Superior temporal gyrus (tissue), 1 donor: ENCODE measurements around the gene APBB1IP.
"Not testable (repeated sequence)": the region's sequence is repeated elsewhere in the genome, so short reads cannot be mapped to it uniquely, and the experiment has no call there.

Experiments used
- DNase-seq: peaks from one replicate; pipeline ENCODE4 v3.0.0-alpha.2; 2016; ENCODE audit errors: extremely low spot score

The APBB1IP gene

DNA sequence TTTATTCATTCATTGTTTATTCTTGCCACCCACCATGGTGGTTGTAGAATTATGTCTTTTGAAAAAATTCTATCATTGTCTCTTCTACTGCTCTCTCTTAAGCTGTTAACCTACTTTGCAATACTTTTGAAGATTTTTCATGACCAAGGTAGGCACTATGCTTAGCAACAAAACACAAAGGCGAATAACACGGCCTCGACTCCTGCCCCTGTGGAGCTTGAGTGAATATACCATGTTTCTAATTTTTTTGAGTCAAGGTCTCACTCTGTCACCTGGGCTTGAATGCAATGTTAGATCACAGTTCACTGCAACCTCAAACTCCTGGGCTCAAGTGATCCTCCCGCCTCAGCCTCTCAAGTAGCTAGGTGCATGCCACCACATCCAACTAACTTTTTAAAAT is 39.4 kb downstream of the APBB1IP start:
- no peak for DNase-seq

GRCh38 chr10:26478061-26478460 is 39.9 kb downstream of the APBB1IP start:
- DNase-seq: no peak

- no peak for DNase-seq
Observed at GRCh38 chr10:26479766-26480492, 41.8 kb downstream of the APBB1IP start.

- DNase-seq: no peak
Observed at GRCh38 chr10:26481315-26481692, 43.2 kb downstream of the APBB1IP start.

GRCh38 chr10:26481914-26482550 is 43.9 kb downstream of the APBB1IP start:
- no peak for DNase-seq

GRCh38 chr10:26483554-26483953 is 45.4 kb downstream of the APBB1IP start:
- DNase-seq: no peak

GRCh38 chr10:26485150-26485941 is 47.2 kb downstream of the APBB1IP start:
- no peak for DNase-seq

GRCh38 chr10:26486304-26486703 is 48.2 kb downstream of the APBB1IP start:
- DNase-seq: no peak

DNA sequence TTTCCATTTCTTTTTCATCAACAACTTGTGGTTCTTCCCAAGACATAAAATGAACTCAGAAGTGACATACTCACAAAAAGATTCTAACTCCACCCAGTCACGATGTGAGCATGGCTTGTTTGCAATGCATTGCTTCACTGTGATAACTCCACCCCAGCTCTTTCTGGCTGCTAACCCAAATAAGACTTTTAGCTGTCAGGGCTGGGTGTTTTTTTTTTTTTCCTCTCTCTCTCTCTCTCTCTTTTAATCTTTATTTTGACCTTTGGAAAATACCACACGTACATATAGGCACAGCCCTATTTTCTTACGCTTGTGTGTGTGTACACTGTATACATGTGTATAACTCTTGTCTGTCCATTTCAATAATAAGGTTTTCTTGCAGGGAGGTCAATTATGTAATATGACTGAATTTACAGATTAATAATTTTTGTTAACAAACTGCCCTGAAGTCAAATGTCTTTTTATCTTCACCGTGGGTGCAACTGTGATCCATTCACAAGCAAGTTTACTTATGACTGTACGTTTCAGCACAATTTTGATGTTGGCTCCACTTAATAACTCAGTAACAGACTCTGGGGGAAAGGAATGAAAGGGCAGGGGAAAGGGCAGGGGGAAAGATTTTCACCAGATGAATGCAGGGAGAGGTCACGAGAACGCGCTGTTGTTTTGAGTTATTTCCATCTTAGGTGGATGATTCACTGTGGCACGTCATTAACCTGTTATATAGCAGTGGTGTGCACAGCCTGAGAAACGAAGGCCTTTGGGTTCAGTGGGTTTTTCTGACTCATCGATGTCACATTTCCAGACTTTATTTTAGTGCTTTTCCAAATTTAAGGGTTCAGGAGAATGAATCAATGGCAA is 49.1 kb downstream of the APBB1IP start:
- DNase-seq: no peak

GRCh38 chr10:26488344-26488743 is 50.2 kb downstream of the APBB1IP start:
- no peak for DNase-seq

DNA sequence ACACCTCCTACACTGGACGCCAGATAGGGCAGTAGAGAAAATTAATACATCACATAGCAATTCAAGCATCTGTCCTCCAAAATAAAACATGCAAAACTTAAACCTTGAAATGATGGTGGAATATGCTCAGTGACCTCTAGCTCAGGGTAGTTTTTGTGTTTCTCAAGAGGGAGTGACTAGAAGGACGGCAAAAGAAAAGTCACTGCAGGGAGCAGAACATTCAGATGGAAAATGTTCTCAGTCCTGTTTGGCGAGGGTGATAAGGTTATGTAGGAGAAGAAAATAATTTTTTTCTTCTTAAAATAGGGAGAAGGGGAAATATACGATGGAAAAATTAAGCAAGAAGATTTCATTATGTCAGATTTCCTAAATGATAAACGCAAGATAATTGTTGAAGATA is 50.9 kb downstream of the APBB1IP start:
- no peak for DNase-seq

- not testable (repeated sequence) for DNase-seq
Observed at GRCh38 chr10:26490367-26490766, 52.2 kb downstream of the APBB1IP start.

GRCh38 chr10:26491276-26491675 is 53.1 kb downstream of the APBB1IP start:
- no peak for DNase-seq

- no peak for DNase-seq
Observed at GRCh38 chr10:26491934-26492333, 53.8 kb downstream of the APBB1IP start.

GRCh38 chr10:26492725-26493124 is 54.6 kb downstream of the APBB1IP start:
- not testable (repeated sequence) for DNase-seq

GRCh38 chr10:26494018-26494417 is 55.9 kb downstream of the APBB1IP start:
- no peak for DNase-seq

DNA sequence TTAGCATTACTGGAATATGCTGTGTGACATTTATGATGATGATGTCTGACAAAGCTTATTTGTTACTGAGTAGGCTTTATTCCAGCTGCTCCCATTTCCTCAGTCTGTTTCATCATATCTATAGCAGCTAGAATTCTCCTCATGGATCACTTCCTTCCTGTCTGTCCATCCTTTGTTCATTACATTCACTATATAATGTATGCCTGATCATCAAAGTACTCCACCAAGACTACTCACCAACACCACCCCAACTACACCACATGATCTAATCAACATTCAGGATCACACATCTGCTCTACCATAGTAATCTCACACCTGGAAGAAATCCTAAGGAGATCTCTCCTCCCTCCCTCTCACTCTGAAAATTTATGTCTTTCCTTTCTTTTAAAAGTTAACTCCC is 61.3 kb downstream of the APBB1IP start:
- DNase-seq: no peak

GRCh38 chr10:26502986-26503385 is 64.8 kb downstream of the APBB1IP start:
- no peak for DNase-seq

GRCh38 chr10:26503911-26504310 is 65.8 kb downstream of the APBB1IP start:
- DNase-seq: no peak

- DNase-seq: not testable (repeated sequence)
Observed at GRCh38 chr10:26504429-26504828, 66.3 kb downstream of the APBB1IP start.

DNA sequence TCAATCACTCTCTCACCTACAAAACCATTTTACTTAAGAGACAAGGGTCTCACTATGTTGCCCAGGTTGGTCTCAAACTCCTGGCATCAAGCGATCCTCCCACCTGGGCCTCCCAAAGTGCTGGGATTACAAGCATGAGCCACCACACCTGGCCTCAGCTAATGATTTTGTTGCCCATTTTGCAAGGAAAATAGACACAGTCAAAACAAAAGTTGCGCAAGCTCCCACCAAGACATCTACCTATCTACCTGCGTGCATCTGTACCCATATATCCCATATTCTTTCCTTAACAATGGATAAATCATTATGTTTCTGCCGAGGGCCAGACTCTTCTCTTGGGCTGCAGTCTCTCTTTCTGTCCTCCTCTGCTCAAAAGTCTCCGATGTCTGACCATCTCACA is 67.3 kb downstream of the APBB1IP start:
- no peak for DNase-seq

DNA sequence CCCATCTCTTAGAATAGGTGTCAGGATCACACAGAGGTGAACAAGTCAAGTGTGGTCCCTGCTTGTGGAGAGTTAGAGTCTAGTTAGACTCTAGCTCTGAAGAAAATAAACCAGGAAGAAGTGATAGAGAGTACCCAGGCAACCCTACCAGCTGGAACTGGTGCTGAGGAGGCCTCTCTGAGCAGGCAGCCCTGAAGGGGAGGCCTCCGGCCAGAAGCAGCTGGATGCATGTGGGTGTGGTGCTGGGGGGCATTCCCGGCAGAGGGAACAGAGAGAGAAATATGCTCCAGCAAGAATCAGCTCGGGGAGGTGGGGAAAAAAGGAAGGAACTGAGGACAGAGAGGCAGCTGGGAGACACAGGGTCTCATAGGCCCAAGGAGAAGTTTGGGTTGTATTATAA is 68.6 kb downstream of the APBB1IP start:
- no peak for DNase-seq
